ENCODE measurements around the gene BTNL3. TPM values are rescaled to one million over a fixed set of nuclear protein-coding genes. Genes with fewer than 3 reads are reported as not detected.

Gene BTNL3
- total and polyA plus RNA-seq, 9 of the 15 experiments (the other 6 are each of a cell fraction or from before 2014, with no cell fraction given): 0.03 to 0.44 (median 0.04) TPM; not detected in 4

DNA sequence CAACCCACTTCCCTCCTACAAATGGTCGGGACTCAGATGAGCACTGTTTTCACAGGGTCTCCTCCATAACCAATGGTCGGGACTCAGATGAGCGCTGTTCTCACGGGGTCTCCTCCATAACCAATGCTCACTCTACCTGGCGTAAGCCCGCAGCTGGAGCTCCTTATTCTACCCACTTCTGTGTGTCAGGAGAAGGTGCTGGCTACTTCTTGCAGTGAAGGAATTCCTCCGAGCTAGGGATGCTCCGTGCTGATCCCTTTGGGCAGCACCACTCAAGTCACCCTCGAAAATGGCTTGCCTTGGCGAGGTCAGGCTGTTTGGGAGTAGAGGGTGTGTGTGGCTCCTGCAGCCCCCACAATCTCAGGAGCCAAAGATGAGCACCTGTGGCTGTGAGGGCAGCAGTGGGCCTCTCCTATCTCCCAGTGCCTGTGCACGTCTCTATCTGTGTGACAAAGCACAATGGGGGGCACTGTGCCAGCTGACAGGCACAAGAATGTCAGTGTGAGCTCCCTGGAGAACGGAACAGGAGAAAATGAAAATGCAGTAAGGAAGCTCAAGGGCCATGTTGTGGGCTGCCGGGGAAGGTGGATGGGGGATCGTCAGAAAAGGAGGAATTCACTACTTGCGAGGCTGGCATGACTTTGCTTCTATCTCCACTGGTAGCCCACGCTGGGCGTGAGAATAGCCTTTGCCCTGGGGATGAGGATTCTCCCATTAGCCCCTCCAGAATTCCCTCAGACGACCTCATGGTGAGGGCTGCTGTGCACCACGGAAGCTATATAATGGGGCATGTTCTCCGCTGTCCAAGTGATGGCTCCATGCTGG, 47.6 kb downstream of the BTNL3 start:
- POLR2A ChIA-PET: interaction anchor here (0.5 to 1.4 kb wide), 5 partner anchors 9 to 410 kb away, joined by 3 to 5 read pairs (median 4); no protein-coding TSS in a partner anchor
- TF ChIP-seq TOE1 (IDR thresholded peaks at IDR 0.05; ENCODE audit: borderline replicate concordance): no peak
- TF ChIP-seq TOE1 (CRISPR knock-in tag; IDR thresholded peaks at IDR 0.05; ENCODE audit: borderline replicate concordance, low read depth): no peak
- no peak for TF ChIP-seq EGR1 (conservative IDR thresholded peaks at IDR 0.05)
- TF ChIP-seq ZNF253 (CRISPR knock-in tag; conservative IDR thresholded peaks at IDR 0.05): no peak
- TF ChIP-seq ZNF766 (CRISPR knock-in tag; conservative IDR thresholded peaks at IDR 0.05): no peak
- TF ChIP-seq, protein P1, sequence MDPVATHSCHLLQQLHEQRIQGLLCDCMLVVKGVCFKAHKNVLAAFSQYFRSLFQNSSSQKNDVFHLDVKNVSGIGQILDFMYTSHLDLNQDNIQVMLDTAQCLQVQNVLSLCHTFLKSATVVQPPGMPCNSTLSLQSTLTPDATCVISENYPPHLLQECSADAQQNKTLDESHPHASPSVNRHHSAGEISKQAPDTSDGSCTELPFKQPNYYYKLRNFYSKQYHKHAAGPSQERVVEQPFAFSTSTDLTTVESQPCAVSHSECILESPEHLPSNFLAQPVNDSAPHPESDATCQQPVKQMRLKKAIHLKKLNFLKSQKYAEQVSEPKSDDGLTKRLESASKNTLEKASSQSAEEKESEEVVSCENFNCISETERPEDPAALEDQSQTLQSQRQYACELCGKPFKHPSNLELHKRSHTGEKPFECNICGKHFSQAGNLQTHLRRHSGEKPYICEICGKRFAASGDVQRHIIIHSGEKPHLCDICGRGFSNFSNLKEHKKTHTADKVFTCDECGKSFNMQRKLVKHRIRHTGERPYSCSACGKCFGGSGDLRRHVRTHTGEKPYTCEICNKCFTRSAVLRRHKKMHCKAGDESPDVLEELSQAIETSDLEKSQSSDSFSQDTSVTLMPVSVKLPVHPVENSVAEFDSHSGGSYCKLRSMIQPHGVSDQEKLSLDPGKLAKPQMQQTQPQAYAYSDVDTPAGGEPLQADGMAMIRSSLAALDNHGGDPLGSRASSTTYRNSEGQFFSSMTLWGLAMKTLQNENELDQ (CRISPR knock-in tag; IDR thresholded peaks at IDR 0.05; ENCODE audit: borderline replicate concordance): no peak
- no peak for TF ChIP-seq CC2D1A (IDR thresholded peaks at IDR 0.05)
- TF ChIP-seq MAFK (IDR thresholded peaks at IDR 0.05; ENCODE audit: low read length): no peak
- TF ChIP-seq, protein P2, sequence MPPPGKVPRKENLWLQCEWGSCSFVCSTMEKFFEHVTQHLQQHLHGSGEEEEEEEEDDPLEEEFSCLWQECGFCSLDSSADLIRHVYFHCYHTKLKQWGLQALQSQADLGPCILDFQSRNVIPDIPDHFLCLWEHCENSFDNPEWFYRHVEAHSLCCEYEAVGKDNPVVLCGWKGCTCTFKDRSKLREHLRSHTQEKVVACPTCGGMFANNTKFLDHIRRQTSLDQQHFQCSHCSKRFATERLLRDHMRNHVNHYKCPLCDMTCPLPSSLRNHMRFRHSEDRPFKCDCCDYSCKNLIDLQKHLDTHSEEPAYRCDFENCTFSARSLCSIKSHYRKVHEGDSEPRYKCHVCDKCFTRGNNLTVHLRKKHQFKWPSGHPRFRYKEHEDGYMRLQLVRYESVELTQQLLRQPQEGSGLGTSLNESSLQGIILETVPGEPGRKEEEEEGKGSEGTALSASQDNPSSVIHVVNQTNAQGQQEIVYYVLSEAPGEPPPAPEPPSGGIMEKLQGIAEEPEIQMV (tag; conservative IDR thresholded peaks at IDR 0.05; ENCODE audit: low read depth): no peak
- no peak for TF ChIP-seq CHD2 (IDR thresholded peaks at IDR 0.05; ENCODE audit: low read depth, low read length)
- TF ChIP-seq ZFP30 (CRISPR knock-in tag; IDR thresholded peaks at IDR 0.05; ENCODE audit: borderline replicate concordance): no peak
- TF ChIP-seq, protein P3, sequence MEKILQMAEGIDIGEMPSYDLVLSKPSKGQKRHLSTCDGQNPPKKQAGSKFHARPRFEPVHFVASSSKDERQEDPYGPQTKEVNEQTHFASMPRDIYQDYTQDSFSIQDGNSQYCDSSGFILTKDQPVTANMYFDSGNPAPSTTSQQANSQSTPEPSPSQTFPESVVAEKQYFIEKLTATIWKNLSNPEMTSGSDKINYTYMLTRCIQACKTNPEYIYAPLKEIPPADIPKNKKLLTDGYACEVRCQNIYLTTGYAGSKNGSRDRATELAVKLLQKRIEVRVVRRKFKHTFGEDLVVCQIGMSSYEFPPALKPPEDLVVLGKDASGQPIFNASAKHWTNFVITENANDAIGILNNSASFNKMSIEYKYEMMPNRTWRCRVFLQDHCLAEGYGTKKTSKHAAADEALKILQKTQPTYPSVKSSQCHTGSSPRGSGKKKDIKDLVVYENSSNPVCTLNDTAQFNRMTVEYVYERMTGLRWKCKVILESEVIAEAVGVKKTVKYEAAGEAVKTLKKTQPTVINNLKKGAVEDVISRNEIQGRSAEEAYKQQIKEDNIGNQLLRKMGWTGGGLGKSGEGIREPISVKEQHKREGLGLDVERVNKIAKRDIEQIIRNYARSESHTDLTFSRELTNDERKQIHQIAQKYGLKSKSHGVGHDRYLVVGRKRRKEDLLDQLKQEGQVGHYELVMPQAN (IDR thresholded peaks at IDR 0.05; ENCODE audit: borderline replicate concordance): no peak
- TF ChIP-seq ZNF764 (CRISPR knock-in tag; IDR thresholded peaks at IDR 0.05; ENCODE audit: low read depth): no peak
- no peak for TF ChIP-seq CBFA2T3 (IDR thresholded peaks at IDR 0.05)
- TF ChIP-seq TEAD4 (IDR thresholded peaks at IDR 0.05; ENCODE audit: low read length): no peak
- no peak for TF ChIP-seq TEAD4 (CRISPR knock-in tag; IDR thresholded peaks at IDR 0.05; ENCODE audit: borderline replicate concordance)

More for the DNA sequence above, 47.6 kb downstream of the BTNL3 start:
- 54% methylated on average over 20 of the region's 20 CpGs for WGBS (ENCODE audit: insufficient coverage, low coverage, missing lambda C conversion rate)
- Histone ChIP-seq H3K9me1 (ENCODE audit: control insufficient read depth, insufficient read depth, low read length) (no peaks in the 10 kb centered on the region), H3K9me3 (replicated peaks; ENCODE audit: control insufficient read depth, insufficient read depth, low read depth, low read length) (no peaks in the 10 kb centered on the region), H2AFZ (ENCODE audit: low read depth, low read length) (peak overlapping the region; percentile 19; the same call in 1 of the 2 replicates), H3K4me1 (replicated peaks in 1 of 2; ENCODE audit: control insufficient read depth in 2 of 2, insufficient read depth in 2 of 2, low read length in 2 of 2) (peaks cover 0 to 13% of the 10 kb centered on the region in 2 experiments; a peak in 1 of 5 replicates), H3K27ac (ENCODE audit: extremely low read depth, low read depth, low read length) (no peak overlapping the region), H3K4me3 (no peak overlapping the region), H3K9ac (ENCODE audit: insufficient read depth in 1 of 2, low read depth in 2 of 2, low read length in 2 of 2) (peak overlapping the region in 1 of 2 experiments; percentile 47; a peak in 2 of 4 replicates), H4K20me1 (replicated peaks; ENCODE audit: control insufficient read depth, insufficient read depth, low read length) (no peaks in the 10 kb centered on the region), H3K79me2 (ENCODE audit: control insufficient read depth, insufficient read depth, low read length) (no peaks in the 10 kb centered on the region), H3K27me3 (ENCODE audit: control insufficient read depth in 2 of 2, insufficient read depth in 2 of 2, low read length in 2 of 2) (no peaks in the 10 kb centered on the region), H3K36me3 (ENCODE audit: control insufficient read depth, insufficient read depth, low read length) (no peaks in the 10 kb centered on the region), H3K4me2 (ENCODE audit: insufficient read depth, low read length) (no peak overlapping the region)
- CTCF ChIA-PET (ENCODE audit: low intra/inter-chr PET ratio): no interaction called here
- no TSS peak for BruUV-seq (replicated peaks)
- intact Hi-C loops (cut with micrococcal nuclease) (no loop called here), in situ Hi-C loops (cut with MboI) (no loop called here)
- FAIRE-seq (no peak), DNase-seq (ENCODE audit: extremely low read depth in 1 of 4, low spot score in 3 of 4) (no peak), ATAC-seq (no peak)
